ENCODE data around the gene MCTP1. TPM values are rescaled to one million over a fixed set of nuclear protein-coding genes. Genes with fewer than 3 reads are reported as not detected.

Gene MCTP1
- total and polyA plus RNA-seq, 9 of the 15 experiments (the other 6 are each of a cell fraction or from before 2014, with no cell fraction given): 0.04 to 0.93 (median 0.06) TPM; not detected in 4

DNA sequence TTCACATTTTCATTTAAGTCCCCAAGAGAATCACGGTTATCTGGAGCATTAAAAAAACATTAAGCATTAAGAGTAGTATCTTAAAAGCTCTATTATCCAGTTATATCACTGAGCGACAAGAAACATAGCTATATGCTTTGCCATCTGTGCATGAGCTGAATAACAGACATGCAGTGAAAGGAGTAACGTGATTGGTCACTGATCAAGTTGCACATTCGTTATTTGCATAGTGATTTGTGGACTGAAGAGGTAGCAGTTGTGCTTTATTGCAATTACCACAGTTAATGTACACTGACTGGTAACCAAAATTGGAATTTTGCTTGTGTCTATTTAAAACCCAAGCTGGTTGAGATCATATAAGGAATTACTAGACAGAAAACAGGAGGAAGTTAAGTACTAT lies 107.4 kb downstream of the MCTP1 start:
- no TSS peak for BruUV-seq (replicated peaks)
- Histone ChIP-seq H3K79me2 (ENCODE audit: control insufficient read depth, insufficient read depth, low read length) (no peaks in the 10 kb centered on the region), H3K4me2 (ENCODE audit: insufficient read depth, low read length) (no peak overlapping the region), H3K4me1 (replicated peaks in 1 of 2; ENCODE audit: control insufficient read depth in 2 of 2, insufficient read depth in 2 of 2, low read length in 2 of 2) (no peaks in the 10 kb centered on the region; a peak in 1 of 5 replicates), H3K4me3 (no peak overlapping the region), H3K27ac (ENCODE audit: extremely low read depth, low read depth, low read length) (no peak overlapping the region), H3K9ac (ENCODE audit: insufficient read depth in 1 of 2, low read depth in 2 of 2, low read length in 2 of 2) (no peak overlapping the region), H3K36me3 (ENCODE audit: control insufficient read depth, insufficient read depth, low read length) (no peaks in the 10 kb centered on the region), H3K9me3 (replicated peaks; ENCODE audit: control insufficient read depth, insufficient read depth, low read depth, low read length) (no peaks in the 10 kb centered on the region), H3K9me1 (ENCODE audit: control insufficient read depth, insufficient read depth, low read length) (no peaks in the 10 kb centered on the region), H2AFZ (ENCODE audit: low read depth, low read length) (no peak overlapping the region), H4K20me1 (replicated peaks; ENCODE audit: control insufficient read depth, insufficient read depth, low read length) (no peaks in the 10 kb centered on the region), H3K27me3 (ENCODE audit: control insufficient read depth in 2 of 2, insufficient read depth in 2 of 2, low read length in 2 of 2) (no peaks in the 10 kb centered on the region)
- ATAC-seq: no peak
- DNase-seq (ENCODE audit: extremely low read depth in 1 of 4, low spot score in 3 of 4): no peak
- no peak for FAIRE-seq
- POLR2A ChIA-PET: no interaction called here
- intact Hi-C loops (cut with micrococcal nuclease) (no loop called here), in situ Hi-C loops (cut with MboI) (no loop called here)
- TF ChIP-seq ZNF124 (CRISPR knock-in tag; IDR thresholded peaks at IDR 0.05): no peak
- TF ChIP-seq LARP7 (IDR thresholded peaks at IDR 0.05): no peak
- no peak for TF ChIP-seq ZNF121 (CRISPR knock-in tag; conservative IDR thresholded peaks at IDR 0.05)
- TF ChIP-seq CAMTA2 (CRISPR knock-in tag; conservative IDR thresholded peaks at IDR 0.05): no peak
- TF ChIP-seq RBM17 (IDR thresholded peaks at IDR 0.05; ENCODE audit: borderline replicate concordance, low read depth, low read length): no peak
- TF ChIP-seq YBX1 (IDR thresholded peaks at IDR 0.05): no peak
- TF ChIP-seq EGR1 (conservative IDR thresholded peaks at IDR 0.05): no peak
- TF ChIP-seq SIN3A (IDR thresholded peaks at IDR 0.05; ENCODE audit: borderline replicate concordance in 2 of 2, control insufficient read depth in 1 of 2, low read depth in 2 of 2, low read length in 2 of 2): no peak
- TF ChIP-seq ZNF354B (CRISPR knock-in tag; IDR thresholded peaks at IDR 0.05): no peak
- no peak for TF ChIP-seq ETV5 (CRISPR knock-in tag; IDR thresholded peaks at IDR 0.05; ENCODE audit: low read depth)
- TF ChIP-seq ILK (tag; IDR thresholded peaks at IDR 0.05; ENCODE audit: borderline replicate concordance, low read depth): no peak
- TF ChIP-seq ARNT (IDR thresholded peaks at IDR 0.05): no peak
- TF ChIP-seq, protein P1, sequence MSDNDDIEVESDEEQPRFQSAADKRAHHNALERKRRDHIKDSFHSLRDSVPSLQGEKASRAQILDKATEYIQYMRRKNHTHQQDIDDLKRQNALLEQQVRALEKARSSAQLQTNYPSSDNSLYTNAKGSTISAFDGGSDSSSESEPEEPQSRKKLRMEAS (CRISPR knock-in tag; IDR thresholded peaks at IDR 0.05): no peak
- no peak for TF ChIP-seq CC2D1A (IDR thresholded peaks at IDR 0.05)
- TF ChIP-seq SMC3 (conservative IDR thresholded peaks at IDR 0.05; ENCODE audit: insufficient read depth, low read depth, low read length): no peak
- TF ChIP-seq, protein P2, sequence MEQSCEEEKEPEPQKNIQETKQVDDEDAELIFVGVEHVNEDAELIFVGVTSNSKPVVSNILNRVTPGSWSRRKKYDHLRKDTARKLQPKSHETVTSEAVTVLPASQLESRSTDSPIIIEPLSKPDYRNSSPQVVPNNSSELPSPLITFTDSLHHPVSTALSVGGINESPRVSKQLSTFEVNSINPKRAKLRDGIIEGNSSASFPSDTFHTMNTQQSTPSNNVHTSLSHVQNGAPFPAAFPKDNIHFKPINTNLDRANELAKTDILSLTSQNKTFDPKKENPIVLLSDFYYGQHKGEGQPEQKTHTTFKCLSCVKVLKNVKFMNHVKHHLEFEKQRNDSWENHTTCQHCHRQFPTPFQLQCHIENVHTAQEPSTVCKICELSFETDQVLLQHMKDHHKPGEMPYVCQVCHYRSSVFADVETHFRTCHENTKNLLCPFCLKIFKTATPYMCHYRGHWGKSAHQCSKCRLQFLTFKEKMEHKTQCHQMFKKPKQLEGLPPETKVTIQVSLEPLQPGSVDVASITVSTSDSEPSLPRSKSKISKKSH (CRISPR knock-in tag; IDR thresholded peaks at IDR 0.05): no peak
- TF ChIP-seq, protein P3, sequence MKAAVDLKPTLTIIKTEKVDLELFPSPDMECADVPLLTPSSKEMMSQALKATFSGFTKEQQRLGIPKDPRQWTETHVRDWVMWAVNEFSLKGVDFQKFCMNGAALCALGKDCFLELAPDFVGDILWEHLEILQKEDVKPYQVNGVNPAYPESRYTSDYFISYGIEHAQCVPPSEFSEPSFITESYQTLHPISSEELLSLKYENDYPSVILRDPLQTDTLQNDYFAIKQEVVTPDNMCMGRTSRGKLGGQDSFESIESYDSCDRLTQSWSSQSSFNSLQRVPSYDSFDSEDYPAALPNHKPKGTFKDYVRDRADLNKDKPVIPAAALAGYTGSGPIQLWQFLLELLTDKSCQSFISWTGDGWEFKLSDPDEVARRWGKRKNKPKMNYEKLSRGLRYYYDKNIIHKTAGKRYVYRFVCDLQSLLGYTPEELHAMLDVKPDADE (conservative IDR thresholded peaks at IDR 0.05; ENCODE audit: control insufficient read depth, low read depth, low read length): no peak
- TF ChIP-seq MTA2 (IDR thresholded peaks at IDR 0.05; ENCODE audit: low read depth): no peak
- CTCF ChIA-PET (ENCODE audit: low intra/inter-chr PET ratio): no interaction called here
- 3% methylated on average over 4 of the region's 4 CpGs for WGBS (ENCODE audit: insufficient coverage, low coverage, missing lambda C conversion rate)
